Forelimb muscle (tissue), 1 donor: ENCODE data around the gene LAMTOR4. TPM values are rescaled to one million over a fixed set of nuclear protein-coding genes. Genes with fewer than 3 reads are reported as not detected.
"Not testable (repeated sequence)": the region's sequence is repeated elsewhere in the genome, so short reads cannot be mapped to it uniquely, and the experiment has no call there.

Source experiments
- DNase-seq: peaks from one replicate; pipeline ENCODE4 v3.0.0-alpha.2; 2013; ENCODE audit warnings: low read depth
- polyA plus RNA-seq: library from polyadenylated mRNA; unstranded; fragments of 120-200 nt; gene quantifications from one replicate; pipeline ENCODE4 v1.2.1, GENCODE V29; 2013; ENCODE audit not compliant: insufficient read length

The LAMTOR4 gene
- polyA plus RNA-seq, 1 donor = 54.1 TPM

- DNase-seq = no peak
These were observed 22.5 kb downstream of the LAMTOR4 start for GRCh38 chr7:100171087-100171681.

GRCh38 chr7:100171840-100172239, 23.1 kb downstream of the LAMTOR4 start:
- no peak for DNase-seq

GRCh38 chr7:100173806-100174495, 25.2 kb downstream of the LAMTOR4 start:
- DNase-seq = no peak

GRCh38 chr7:100174582-100174981, 25.9 kb downstream of the LAMTOR4 start:
- DNase-seq = no peak

- DNase-seq = no peak
These were observed 26.7 kb downstream of the LAMTOR4 start for GRCh38 chr7:100175296-100175935.

GRCh38 chr7:100176096-100177044, 27.7 kb downstream of the LAMTOR4 start:
- DNase-seq = no peak

GRCh38 chr7:100177045-100178001, 28.6 kb downstream of the LAMTOR4 start, which contains the start of the genes GPC2 and STAG3:
Gene GPC2, minus strand, starts transcription at chr7:100177381. Its CDS starts 182 bp downstream, at chr7:100177199.
Gene STAG3, plus strand, starts transcription at chr7:100177918. Its CDS starts 2,639 bp downstream, at chr7:100180557.
- DNase-seq = peak; percentile 65

- not testable (repeated sequence) for DNase-seq
These were observed 31.4 kb downstream of the LAMTOR4 start for GRCh38 chr7:100180084-100180483.

GRCh38 chr7:100182616-100183015, 33.9 kb downstream of the LAMTOR4 start:
- not testable (repeated sequence) for DNase-seq

- DNase-seq = not testable (repeated sequence)
These were observed 34.4 kb downstream of the LAMTOR4 start for GRCh38 chr7:100183090-100183489.

- no peak for DNase-seq
These were observed 37.0 kb downstream of the LAMTOR4 start for GRCh38 chr7:100185726-100186125.

GRCh38 chr7:100189061-100189460, 40.3 kb downstream of the LAMTOR4 start:
- no peak for DNase-seq

GRCh38 chr7:100190048-100190711, 41.5 kb downstream of the LAMTOR4 start:
- no peak for DNase-seq

- no peak for DNase-seq
These were observed 43.1 kb downstream of the LAMTOR4 start for GRCh38 chr7:100191775-100192174.

- DNase-seq = not testable (repeated sequence)
These were observed 43.7 kb downstream of the LAMTOR4 start for GRCh38 chr7:100192281-100192862.

GRCh38 chr7:100192969-100193368, 44.3 kb downstream of the LAMTOR4 start:
- DNase-seq = no peak

GRCh38 chr7:100195222-100195621, 46.5 kb downstream of the LAMTOR4 start:
- no peak for DNase-seq

GRCh38 chr7:100195901-100196322, 47.2 kb downstream of the LAMTOR4 start:
- DNase-seq = not testable (repeated sequence)

- DNase-seq = no peak
These were observed 49.5 kb downstream of the LAMTOR4 start for GRCh38 chr7:100198266-100198665.
